GM18526 (cell line): Measurements from ENCODE around the gene ARHGAP6.

Experiments used
- POLR2A ChIP-seq: IDR thresholded peaks from 3 replicates; pipeline ENCODE4 v1.6.1; 2011; ENCODE audit not compliant: insufficient read length; ENCODE audit errors: extremely low read depth

ARHGAP6 gene

GRCh38 chrX:11438380-11438723 lies 227.4 kb downstream of the ARHGAP6 start:
- TF ChIP-seq POLR2A = no peak

- no peak for TF ChIP-seq POLR2A
Measured at GRCh38 chrX:11437642-11438379, 227.9 kb downstream of the ARHGAP6 start.

- no peak for TF ChIP-seq POLR2A
Measured at GRCh38 chrX:11435568-11435967, 230.2 kb downstream of the ARHGAP6 start.

GRCh38 chrX:11434607-11435006 lies 231.1 kb downstream of the ARHGAP6 start:
- TF ChIP-seq POLR2A = no peak

- no peak for TF ChIP-seq POLR2A
Measured at GRCh38 chrX:11431786-11432185, 233.9 kb downstream of the ARHGAP6 start.

GRCh38 chrX:11430271-11430670 lies 235.4 kb downstream of the ARHGAP6 start:
- no peak for TF ChIP-seq POLR2A

GRCh38 chrX:11429538-11430085 lies 236.1 kb downstream of the ARHGAP6 start:
- no peak for TF ChIP-seq POLR2A

GRCh38 chrX:11427453-11428071 lies 238.2 kb downstream of the ARHGAP6 start:
- no peak for TF ChIP-seq POLR2A

GRCh38 chrX:11426712-11427452 lies 238.8 kb downstream of the ARHGAP6 start:
- TF ChIP-seq POLR2A = no peak

GRCh38 chrX:11424903-11425674 lies 240.6 kb downstream of the ARHGAP6 start:
- no peak for TF ChIP-seq POLR2A

- TF ChIP-seq POLR2A = no peak
Measured at GRCh38 chrX:11423949-11424348, 241.8 kb downstream of the ARHGAP6 start.

- TF ChIP-seq POLR2A = no peak
Measured at GRCh38 chrX:11423362-11423818, 242.3 kb downstream of the ARHGAP6 start.

GRCh38 chrX:11422525-11422857 lies 243.2 kb downstream of the ARHGAP6 start:
- no peak for TF ChIP-seq POLR2A

- TF ChIP-seq POLR2A = no peak
Measured at GRCh38 chrX:11421805-11422524, 243.8 kb downstream of the ARHGAP6 start.
